Loucy (cell line): ENCODE results near the gene ANO10.
"Not testable (repeated sequence)": the region's sequence is repeated elsewhere in the genome, so short reads cannot be mapped to it uniquely, and the experiment has no call there.

ENCODE experiments used
- EZH2phosphoT487 ChIP-seq: fragments of 200-600 bp; IDR thresholded peaks from 2 replicates; pipeline ENCODE4 v1.6.1; 2018; ENCODE audit warnings: antibody characterized with exemption, mild to moderate bottlenecking, moderate library complexity, borderline replicate concordance
- TF ChIP-seq, protein P1 (sequence below): fragments of 200-600 bp; sonication (generic); conservative IDR thresholded peaks from 2 replicates; pipeline ENCODE4 v1.5.1; 2014; ENCODE audit warnings: mild to moderate bottlenecking, antibody characterized with exemption, low read length

DNA sequence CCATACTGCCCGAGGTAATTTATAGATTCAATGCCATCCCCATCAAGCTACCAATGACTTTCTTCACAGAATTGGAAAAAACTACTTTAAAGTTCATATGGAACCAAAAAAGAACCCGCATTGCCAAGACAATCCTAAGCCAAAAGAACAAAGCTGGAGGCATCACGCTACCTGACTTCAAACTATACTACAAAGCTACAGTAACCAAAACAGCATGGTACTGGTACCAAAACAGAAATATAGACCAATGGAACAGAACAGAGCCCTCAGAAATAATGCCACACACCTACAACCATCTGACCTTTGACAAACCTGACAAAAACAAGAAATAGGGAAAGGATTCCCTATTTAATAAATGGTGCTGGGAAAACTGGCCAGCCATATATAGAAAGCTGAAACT, 25.6 kb downstream of the ANO10 start:
- TF ChIP-seq, protein P1, sequence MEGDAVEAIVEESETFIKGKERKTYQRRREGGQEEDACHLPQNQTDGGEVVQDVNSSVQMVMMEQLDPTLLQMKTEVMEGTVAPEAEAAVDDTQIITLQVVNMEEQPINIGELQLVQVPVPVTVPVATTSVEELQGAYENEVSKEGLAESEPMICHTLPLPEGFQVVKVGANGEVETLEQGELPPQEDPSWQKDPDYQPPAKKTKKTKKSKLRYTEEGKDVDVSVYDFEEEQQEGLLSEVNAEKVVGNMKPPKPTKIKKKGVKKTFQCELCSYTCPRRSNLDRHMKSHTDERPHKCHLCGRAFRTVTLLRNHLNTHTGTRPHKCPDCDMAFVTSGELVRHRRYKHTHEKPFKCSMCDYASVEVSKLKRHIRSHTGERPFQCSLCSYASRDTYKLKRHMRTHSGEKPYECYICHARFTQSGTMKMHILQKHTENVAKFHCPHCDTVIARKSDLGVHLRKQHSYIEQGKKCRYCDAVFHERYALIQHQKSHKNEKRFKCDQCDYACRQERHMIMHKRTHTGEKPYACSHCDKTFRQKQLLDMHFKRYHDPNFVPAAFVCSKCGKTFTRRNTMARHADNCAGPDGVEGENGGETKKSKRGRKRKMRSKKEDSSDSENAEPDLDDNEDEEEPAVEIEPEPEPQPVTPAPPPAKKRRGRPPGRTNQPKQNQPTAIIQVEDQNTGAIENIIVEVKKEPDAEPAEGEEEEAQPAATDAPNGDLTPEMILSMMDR = not testable (repeated sequence)
- not testable (repeated sequence) for TF ChIP-seq EZH2phosphoT487
